PC-9 (cell line): ENCODE data around the gene PREPL.

Experiments
- CTCF ChIP-seq: fragments of 200-600 bp; sonication (generic); conservative IDR thresholded peaks from 2 replicates; pipeline ENCODE4 v1.6.1; 2017; ENCODE audit warnings: mixed run types, antibody characterized with exemption, mild to moderate bottlenecking, moderate library complexity
- EZH2 ChIP-seq: fragments of 200-600 bp; sonication (generic); IDR thresholded peaks from 2 replicates; pipeline ENCODE4 v1.8.0; 2017; ENCODE audit warnings: antibody characterized with exemption, low read depth

- no peak for TF ChIP-seq CTCF
- TF ChIP-seq EZH2, result no peak
Observed at GRCh38 chr2:44352510-44352909, 8.8 kb downstream of the PREPL start.
